Endometrial microvascular endothelial cells (primary cell): ENCODE data around the gene TSBP1. TPM values are rescaled to one million over a fixed set of nuclear protein-coding genes. Genes with fewer than 3 reads are reported as not detected.

ENCODE experiments used
- in situ Hi-C: cut with HindIII; loops from 2 replicates; pipeline ENCODE4 v1.10.0; 2017; ENCODE audit warnings: low sequenced_read_pairs, low pct_unique_long_range_greater_than_20kb; ENCODE audit errors: inconsistent ontology term
- total RNA-seq: library from RNA; depleted of rRNA; stranded (reverse); fragments of >200 nt; gene quantifications from one replicate; pipeline ENCODE4 v1.2.3, GENCODE V29; 2015; ENCODE audit errors: inconsistent ontology term

Gene TSBP1
- total RNA-seq: not detected

GRCh38 chr6:32371803-32372202 lies at the start of gene TSBP1:
Gene TSBP1, minus strand, starts transcription at chr6:32371903. Its CDS starts 197 bp downstream, at chr6:32371706.
- in situ Hi-C loops: no loop called here

GRCh38 chr6:32416036-32416435 lies 44.3 kb upstream of the TSBP1 start:
- in situ Hi-C loops: no loop called here

DNA sequence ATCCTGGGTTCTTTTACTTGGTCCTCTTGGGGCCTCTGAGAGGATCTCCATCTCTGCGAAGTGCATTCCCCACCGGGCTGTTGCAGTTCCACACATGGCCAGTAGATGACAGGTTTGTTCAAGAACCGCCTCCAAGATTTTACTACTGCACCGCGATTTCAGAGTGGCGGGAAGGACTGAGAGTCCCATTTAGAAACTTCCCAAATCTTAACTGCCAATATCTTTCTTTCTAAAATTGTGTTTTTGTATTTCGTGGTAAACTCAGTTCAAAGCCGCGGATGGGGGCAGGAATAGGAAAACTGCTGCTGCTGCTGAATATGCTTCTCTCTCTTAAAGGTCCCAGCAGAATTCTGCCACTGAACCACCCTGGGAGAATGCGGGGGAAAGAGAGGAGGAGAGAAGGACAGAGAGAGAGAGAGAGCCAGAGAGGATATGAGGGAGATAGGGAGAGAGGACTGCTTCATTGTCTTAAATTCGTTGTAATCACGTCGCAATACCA lies 43.9 kb upstream of the TSBP1 start:
- in situ Hi-C loops: no loop called here

GRCh38 chr6:32413427-32414047 lies 41.8 kb upstream of the TSBP1 start:
- in situ Hi-C loops: no loop called here

DNA sequence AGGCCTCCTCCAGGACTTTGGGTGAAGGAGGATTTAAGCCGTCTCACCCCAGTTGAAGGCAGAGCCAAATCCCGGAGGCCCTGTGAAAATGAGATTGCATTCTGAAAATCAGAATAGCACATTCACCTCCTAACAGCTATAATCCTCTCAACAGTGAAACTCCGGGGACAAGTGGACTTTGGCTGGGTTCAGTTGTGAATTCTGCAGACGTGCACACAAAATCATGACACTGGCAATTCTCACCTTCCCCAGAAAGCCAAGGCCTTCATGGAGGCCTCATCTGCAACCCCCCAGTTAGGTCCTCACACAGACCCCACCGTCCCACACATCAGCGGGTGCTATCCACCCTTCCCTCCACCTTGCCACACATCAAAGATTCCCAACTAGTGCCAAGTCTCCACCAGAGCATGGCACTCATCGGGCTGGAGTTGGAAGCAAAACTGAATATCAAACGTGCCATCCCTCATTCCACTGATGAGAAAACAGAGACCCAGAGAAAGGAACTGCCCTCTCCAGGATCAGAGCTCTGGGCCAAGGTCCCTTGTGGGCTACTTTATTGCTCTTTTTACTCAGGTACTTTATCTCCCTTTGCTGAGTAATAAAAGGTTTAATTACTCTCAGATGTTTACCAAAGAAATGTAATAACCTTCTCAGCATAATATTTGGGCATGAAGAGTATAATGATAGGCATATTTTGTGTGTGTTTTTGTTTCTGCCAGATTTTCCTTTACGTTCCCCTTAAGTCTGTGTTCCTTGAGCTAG lies 40.0 kb upstream of the TSBP1 start:
- in situ Hi-C loops: no loop called here

DNA sequence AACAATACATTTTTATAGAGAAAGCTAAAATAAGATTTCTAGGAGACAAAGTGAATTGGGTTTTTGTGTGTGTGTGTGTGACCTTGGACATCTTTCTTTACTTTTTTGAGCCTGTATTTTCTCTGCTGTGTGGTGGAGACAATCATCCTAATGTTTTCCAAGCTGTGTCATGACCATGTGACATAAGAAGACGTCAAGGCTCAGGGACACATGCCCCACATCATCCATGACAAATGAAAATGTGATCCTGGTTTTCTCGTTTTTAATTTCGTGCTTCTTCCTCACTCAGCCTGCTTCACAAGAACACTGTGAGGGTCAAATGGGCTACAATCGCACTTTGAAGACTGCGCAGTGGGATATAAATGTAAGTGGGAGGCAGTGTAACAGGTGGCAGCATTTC lies 39.2 kb upstream of the TSBP1 start:
- in situ Hi-C loops: no loop called here

DNA sequence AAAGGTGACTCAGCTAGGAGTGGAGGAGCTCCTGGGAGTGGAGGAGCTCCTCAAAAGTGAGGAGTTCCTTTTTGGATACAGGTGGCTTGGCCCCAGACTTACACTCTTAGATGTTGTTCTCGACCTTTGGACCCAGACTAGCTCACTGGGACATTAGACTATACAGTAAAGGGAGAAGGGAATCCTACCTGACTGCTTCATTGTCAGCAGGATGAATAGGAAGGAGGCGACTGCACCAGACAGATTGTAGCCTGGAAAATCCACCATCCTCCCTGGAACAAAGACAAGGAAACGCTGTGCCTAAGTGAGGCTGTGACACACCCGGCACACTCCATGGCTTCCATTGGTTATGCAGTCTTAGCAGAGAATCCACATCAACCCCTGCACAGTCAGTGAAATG lies 35.2 kb upstream of the TSBP1 start, which contains the start of gene BTNL2:
TSS of gene BTNL2 (minus strand) at position 325 of the 400 bp plus-strand sequence. CDS start at position 267, 58 bp downstream.
- in situ Hi-C loops: no loop called here

DNA sequence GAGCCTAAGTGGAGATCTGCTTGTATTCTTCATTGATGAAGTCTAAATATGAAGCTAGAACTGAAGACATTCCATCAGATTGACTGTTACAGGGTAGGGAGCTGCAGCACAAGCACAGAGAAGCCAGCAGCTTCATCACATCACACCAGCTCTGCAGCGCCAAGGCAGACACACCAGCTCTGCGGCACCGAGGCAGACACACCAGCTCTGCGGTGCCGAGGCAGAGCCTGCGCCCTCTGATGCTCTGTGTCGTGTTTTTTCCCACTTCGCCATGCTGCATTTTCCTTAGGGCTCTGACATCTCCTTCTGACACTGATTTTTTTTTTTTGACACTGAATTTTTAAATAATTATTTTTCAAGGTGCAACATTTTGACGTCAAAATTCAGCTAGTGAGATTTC lies 34.5 kb upstream of the TSBP1 start:
- in situ Hi-C loops: no loop called here

- in situ Hi-C loops: no loop called here
Observed at GRCh38 chr6:32405656-32406055, 34.0 kb upstream of the TSBP1 start.

DNA sequence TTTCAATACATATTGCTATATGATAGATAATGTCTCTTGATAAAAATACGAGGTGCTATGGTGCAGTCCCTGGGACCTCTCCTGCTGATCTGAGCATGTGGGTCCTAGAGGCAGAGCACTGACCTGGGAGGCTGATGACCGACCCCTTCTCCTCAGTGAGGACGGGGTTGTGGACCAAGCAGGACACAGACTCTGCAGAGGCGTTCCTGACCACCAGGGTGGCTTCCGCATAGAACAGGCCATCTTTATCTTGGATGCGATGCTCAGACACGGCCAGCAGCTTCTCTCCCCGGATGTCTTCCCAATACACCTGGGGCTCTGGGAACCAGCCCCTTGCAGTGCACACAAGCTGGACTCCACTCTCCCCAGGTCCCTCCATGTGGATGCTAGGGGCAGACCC lies 31.1 kb upstream of the TSBP1 start:
- in situ Hi-C loops: no loop called here

- in situ Hi-C loops: no loop called here
Observed at GRCh38 chr6:32401284-32401963, 29.7 kb upstream of the TSBP1 start.

DNA sequence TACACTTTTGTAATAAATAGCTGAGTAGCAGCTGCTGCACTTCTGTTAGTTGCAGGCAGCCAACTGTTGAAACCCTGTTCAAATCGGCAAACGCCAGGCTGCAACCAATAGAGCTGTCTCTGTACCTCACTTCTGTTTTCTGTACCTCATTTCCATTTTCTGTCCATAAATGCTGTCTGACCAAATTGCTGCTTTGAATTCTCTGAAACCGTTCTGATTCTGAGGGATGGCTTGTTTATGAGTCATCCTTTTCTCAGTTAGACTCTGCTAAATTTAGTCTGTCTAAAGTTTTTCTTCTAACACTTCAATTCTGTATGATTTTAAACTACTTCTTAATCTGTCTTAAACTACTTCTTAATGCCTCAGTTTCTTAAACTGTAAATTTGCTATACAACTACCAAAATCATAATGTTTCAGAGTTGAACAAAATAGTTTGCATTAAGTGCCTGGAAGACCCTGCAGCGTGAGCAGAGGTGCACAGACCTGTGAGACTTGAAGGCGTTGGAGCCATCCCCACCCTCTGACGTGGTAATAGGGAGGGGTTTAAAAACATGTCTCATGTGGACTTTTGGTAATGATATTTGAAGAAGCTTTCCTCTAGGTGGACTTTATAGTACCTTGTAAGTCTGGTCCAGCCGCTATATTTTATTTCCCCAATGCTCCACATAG lies 25.7 kb upstream of the TSBP1 start:
- in situ Hi-C loops: no loop called here

DNA sequence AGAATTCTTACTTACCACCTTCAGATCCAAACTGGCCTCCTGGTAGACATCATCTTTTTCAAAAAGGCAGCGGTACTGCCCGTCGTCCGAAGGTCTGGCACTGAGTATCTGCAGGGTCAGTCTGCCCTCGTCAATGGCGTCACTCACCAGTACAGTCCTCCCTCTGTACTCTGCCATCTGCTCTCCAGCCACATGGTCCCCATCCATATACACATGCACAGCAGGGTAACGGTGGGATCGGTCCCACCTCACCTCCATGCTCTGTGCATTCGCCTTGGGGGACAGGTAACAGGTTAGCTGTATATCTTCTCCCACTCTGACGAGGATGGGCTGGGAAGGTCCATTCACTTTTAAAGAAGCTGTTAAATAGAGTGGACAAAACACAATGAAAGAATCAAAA lies 24.3 kb upstream of the TSBP1 start:
- in situ Hi-C loops: no loop called here

DNA sequence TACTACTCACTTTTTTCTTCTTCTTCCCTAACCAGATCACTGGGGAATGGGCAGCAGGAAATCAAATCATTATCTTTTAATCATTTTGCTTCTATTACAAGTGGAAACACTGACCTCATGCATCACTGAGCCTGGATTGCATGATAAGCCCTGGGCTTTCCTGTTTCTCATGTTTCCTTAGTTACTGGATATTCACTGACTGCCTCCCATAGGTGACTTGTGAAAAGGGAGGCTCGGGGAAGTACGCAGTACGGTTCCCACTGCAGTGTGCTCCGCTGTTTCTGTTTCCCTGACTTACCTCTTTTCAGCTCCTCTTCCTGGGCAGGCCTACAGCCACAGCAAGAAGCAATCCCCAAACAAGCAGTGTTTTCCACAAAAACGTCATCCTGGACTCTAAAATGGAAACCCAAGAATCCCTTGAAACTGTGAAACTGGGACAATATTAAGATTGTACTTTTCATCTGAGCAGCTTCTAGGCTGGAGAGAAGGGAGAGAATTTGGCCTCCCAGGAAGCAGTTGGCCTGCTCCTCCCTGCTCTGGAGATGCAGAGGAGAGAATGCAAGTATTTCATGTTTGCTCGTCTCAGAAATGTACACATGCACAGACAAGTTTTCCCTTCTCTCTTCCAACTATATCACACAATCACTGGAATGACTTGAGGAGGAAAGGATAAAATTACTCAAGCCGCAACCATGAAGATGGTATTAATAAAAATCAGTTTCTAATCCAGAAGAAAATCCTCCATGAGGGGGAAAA lies 22.1 kb upstream of the TSBP1 start:
- in situ Hi-C loops: no loop called here

GRCh38 chr6:32391505-32391904 lies 19.8 kb upstream of the TSBP1 start:
- in situ Hi-C loops: no loop called here

DNA sequence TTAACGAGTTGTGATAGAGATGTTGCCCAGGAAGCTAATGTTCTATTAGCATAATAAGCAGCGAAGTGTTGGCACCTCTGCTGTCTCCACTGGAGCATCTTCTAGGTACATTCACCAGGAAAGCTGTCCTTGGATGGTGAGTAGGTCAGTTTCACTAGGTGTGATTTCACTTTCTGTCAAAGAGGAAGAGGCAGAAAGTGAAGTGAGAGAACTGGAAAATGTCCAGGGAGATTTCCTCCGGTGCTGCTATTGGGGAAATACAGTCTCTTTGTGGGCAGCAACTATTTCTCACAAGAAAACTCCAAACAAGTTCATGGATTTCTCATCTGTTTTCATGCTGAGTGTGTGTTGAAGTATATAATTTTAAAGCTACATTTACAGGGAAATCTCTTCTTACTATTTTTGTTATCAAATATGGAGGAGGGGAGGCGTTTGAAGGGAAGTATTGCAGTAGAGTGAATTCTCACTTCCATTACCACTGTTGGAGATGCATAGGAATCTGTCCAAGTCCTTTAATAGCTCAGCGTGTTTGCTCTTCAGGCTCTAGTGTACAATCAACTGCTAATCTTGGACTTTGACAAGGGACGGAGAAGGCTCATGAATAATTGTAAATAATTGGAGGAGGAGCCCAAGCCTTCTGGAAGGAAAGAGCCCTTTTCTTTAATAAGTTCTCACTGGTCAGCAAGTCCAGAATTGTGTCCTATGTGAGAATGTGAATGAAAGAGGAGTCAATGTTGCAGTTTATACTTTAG lies 16.1 kb upstream of the TSBP1 start:
- in situ Hi-C loops: no loop called here

- in situ Hi-C loops: no loop called here
Observed at GRCh38 chr6:32386040-32386439, 14.3 kb upstream of the TSBP1 start.
